Measurements from ENCODE around the gene TERB1.

The TERB1 gene

DNA sequence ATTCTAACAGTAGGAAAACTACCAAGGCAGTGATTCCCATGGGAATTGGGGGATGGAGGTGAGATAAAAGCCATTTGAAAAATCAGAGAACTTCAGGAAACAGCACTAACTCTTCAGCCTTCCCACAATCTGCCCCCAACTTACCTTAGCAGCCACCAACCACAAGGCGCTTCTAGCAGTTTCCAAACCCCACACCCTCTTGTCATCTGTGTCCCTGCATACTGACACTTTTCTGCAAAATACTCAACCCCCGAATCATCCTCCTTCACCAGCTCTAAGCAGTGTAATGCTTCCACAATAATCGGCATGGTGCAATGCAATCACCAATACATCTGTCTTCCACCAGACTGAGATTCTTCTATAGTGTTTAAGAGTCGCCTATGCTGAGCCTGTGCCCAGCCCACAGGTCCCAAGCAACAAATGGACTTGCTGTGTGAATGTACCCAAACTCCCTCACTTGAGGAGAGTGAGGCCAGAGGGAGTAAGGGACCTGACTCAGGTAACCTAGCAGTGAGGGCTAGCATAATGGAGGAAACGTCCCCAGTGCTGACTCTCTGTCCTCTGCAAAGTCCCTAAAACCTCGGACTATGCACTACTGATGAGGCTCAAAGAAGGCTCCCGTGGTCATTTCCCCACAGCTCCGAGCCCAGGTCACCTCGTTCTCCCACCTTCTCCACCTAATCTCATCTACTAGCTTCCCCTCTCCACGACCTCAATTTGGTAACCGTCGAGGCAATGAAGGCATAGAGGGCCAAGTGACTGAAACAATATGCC is 50.9 kb downstream of the TERB1 start:
- no peak for DNase-seq (ENCODE audit: low read depth in 2 of 2)

GRCh38 chr16:66746682-66747081 is 54.7 kb downstream of the TERB1 start:
- no peak for DNase-seq (ENCODE audit: low read depth in 2 of 2)

DNA sequence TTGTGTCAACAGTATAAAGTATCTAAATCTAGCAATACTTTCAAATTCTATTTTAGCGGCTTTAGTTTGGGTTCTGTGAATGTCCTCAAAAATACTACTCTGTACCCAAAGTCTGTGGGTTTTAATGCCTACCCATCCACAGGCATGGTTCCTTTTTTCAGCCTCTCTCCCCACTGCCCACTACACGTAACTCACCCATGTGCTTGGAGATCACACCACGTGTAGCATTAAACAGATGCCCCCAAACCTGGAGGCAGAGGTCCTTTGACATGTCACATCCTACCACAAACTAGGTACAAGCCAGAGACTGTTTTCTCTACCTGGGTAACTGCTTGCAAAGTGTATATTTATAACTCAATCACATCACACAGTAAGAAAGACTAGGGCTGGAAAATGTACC is 55.3 kb downstream of the TERB1 start:
- no peak for DNase-seq (ENCODE audit: low read depth in 2 of 2)

DNA sequence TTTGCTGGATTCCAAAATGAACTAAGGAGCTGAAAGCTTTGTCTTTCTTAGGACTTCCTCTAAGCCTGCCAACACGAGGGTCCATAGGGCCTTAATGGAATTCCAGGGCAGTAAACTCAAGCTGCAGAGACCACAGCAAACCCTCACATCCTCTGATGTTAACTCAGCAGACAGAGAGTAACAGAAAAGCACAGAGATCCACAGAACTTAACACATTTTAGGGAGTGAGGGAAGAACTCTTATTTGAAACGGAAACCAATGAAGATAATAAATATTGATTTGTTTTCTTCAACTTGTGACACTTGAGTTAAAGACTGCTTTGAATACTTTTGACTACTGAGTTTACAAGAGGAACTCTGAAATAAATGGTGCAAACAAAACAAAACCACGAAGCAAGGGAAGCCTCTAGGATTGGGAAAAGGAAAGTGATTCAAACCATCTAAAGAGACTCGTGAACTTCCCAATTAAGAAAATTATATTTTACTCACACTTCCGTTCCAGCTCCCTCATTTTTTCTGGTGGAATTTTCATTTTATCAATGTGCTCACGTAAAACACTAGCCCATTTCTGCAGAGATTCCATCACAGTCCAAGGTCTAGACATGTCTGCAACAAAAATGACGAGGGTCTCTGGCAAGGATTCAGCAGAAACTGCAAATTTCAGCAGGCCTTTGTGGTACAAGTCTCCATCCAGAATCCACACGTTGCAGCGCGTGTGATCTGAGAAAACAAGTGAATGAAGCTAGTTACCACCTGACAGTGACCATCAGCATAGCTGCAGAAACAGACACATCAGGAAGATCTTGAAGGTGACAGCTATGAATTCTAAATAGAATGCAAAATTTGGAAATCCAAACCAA is 59.2 kb downstream of the TERB1 start:
- DNase-seq (ENCODE audit: low read depth in 2 of 2), result no peak

DNA sequence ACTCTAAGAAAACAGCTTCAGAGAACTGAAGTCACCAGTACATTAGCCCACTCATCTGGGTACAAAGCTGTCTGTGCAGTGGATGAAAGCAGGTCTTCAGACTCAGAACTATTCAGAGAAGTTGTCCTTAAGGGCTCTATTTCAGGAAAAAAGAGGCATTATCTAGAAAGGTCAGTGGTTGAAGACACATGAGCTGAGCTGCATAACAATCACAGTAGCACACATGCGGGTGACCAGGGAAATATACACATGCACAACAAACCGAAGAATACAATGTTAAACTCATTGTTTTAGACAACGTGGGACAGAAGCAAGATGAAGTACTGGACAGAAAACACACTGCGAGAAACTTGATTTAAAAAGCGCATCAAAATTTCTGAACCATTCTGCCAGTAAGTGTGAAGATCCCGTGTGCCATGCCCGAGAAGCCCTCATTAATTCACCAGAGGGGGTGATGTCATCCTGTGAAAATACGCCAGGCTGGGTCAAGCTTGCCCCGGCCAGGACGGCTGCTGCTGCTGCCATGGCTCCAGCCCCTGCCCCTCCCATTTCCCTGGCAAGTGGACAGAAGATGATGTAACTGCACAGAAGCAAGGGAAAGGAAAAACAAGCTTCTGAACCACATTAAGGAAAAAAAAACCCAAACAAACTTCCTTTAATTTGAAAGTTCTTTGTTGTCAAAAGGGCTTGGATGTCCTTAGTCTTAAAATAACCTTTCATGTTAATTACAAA is 60.0 kb downstream of the TERB1 start:
- no peak for DNase-seq (ENCODE audit: low read depth in 2 of 2)

DNA sequence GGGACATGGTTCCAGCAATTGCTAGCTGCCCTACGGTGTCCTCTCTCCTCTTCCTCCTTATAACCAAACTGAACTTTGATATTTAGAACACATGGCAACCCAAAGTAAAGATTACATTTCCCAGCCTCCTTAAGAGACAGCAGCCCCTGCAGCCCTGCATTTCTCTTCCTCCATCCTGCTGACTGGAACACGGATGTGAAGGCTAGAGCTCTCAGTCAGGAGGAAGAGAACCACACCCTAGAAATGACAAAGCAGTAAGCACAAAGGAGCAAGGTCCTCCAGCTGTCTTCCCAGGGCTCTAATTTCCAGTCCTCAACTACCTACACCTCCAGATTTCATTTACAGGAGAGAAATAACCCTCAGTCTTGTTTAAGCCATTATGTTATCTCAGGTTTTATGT is 60.9 kb downstream of the TERB1 start:
- no peak for DNase-seq (ENCODE audit: low read depth in 2 of 2)

DNA sequence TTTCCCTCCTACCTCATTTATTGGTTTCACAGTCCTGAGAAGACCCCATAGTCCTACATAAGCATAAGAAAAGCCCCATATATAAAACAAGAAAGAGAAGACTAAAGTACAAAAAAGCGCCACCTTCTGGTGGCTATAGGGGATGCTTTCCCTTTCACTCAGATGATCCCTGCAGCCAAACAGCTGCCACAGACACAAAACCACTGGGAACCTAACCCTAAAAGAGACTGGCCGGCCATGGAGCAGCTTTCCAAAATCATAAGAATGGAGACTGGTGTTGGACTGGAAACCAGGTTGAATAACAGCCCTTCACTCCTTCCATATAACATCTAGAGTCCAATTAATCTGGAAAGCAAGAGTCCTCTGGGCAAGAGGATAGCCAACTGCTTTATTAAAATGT is 61.4 kb downstream of the TERB1 start:
- no peak for DNase-seq (ENCODE audit: low read depth in 2 of 2)

DNA sequence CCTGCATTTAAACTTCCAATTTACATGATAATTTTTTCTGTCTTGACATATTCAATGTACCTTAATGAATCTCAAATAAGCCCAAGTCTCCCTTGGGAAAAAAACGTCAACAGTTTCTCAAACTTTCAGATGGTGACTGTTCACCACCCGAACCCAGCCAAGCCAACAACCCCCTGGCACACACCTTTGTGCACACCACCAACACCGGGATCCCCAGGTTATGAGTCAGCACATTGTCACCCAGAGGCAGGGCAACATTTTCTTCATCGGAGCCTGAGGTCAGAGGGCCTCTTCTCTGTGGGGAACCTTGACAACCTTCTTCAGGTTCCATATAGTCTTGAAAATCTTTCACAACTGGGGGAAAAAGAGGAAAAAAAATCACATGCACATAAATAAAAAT is 65.5 kb downstream of the TERB1 start:
- no peak for DNase-seq (ENCODE audit: low read depth in 2 of 2)

GRCh38 chr16:66731101-66731500 is 70.3 kb downstream of the TERB1 start:
- no peak for DNase-seq (ENCODE audit: low read depth in 2 of 2)

- no peak for DNase-seq (ENCODE audit: low read depth in 2 of 2)
These were observed 72.6 kb downstream of the TERB1 start for GRCh38 chr16:66728804-66729203.

GRCh38 chr16:66728117-66728787 is 73.1 kb downstream of the TERB1 start:
- no peak for DNase-seq (ENCODE audit: low read depth in 2 of 2)

DNA sequence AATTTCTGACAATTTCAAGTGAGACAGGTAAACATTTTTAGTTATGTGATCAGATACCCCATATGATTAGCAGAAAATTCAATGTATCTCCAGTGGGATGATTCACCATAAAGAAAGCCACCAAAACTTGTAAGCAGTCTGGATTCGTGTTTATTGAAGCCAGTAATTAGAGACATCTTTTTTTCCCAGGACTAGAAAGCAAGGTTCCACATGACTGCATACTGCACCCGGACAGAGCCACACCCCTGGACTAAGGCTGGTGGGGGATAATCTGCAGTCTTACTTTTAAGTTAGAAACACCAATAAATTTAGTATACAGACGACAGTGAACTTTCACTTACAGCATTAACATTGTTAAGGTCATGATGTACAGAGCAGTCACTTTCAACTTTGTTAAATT is 80.6 kb downstream of the TERB1 start:
- DNase-seq (ENCODE audit: low read depth in 2 of 2), result no peak

DNA sequence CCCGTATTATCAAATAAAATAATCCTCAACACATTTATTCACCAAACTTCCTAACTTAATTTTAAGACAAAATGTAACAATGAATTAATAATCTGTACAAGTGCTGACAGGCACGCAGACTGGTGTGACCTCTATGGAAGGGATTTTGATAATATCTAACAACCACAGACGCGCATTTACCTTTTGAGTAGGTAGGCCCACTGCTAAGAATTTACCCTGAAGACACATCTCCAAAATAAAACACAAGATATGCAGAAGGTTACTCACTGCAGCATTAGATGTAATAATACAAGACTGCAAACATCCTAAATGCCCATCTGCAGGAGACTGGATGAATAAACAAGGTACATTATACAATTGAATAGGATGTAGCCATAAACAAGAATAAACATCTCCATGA is 82.1 kb downstream of the TERB1 start:
- no peak for DNase-seq (ENCODE audit: low read depth in 2 of 2)

GRCh38 chr16:66717776-66718175 is 83.6 kb downstream of the TERB1 start:
- DNase-seq (ENCODE audit: low read depth in 2 of 2), result no peak

DNA sequence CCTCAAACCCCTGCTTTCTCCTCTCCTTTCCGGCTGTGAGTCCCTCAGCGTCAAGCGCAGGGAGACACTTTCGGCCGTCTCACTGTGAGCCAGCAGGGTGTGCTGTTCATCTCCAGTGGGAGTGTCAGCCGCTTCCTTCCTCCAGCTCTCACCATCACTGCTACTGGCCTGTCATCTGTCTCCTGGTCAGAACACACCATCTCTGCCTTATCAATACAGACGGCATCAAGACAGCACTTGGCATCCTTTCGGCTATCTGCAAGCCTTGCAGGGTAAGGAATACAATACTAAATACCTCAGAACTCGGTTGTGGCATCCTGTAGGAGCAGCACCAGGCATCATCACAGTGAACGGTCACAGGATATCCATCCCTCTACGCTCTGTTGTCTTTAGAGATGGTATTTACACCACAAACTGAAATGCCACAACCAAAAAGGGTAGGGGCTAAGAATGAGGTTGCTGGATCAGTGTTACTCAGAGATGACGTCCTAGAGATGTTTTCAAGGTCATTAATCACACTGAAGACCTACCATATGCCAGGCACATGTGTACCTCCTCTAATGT is 84.2 kb downstream of the TERB1 start:
- DNase-seq (ENCODE audit: low read depth in 2 of 2), result no peak

GRCh38 chr16:66714654-66715307 is 86.6 kb downstream of the TERB1 start:
- no peak for DNase-seq (ENCODE audit: low read depth in 2 of 2)

DNA sequence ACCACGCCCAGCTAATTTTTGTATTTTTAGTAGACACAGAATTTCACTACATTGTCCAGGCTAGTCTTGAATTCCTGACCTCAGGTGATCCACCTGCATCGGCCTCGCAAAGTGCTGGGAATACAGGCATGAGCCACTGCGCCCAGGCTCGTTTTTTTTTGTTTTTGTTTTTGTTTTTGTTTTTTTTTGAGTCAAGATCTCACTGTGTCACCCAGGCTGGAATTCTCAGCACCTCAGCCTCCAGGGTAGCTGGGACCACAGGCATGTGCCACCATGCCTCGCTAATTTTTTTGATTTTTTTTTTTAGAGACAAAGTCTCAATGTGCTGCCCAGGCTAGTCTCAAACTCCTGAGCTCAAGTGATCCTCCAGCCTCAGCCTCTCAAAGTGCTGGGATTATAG is 87.3 kb downstream of the TERB1 start:
- DNase-seq (ENCODE audit: low read depth in 2 of 2), result no peak

DNA sequence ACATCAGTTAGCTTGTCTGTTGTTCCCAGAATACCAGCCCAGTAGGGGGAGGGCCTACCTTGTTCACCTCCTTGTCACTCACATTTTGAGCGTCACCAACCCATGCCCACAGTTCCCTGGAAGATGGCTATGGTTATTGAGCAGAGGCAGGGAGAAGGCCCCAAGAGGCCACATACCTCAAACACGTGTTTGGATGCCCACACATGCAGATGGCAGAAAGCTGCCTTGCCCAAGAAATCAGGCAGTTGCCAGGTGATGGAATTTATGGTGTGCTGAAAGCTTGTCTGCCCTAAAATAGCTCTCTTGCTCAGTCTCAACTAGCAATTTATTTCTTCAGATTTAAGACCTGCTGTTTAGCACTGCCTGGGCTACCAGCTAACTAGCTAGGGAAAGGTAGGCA is 88.3 kb downstream of the TERB1 start:
- no peak for DNase-seq (ENCODE audit: low read depth in 2 of 2)

GRCh38 chr16:66712512-66712911 is 88.9 kb downstream of the TERB1 start:
- DNase-seq (ENCODE audit: low read depth in 2 of 2), result no peak

- DNase-seq (ENCODE audit: low read depth in 2 of 2), result no peak
These were observed 89.8 kb downstream of the TERB1 start for GRCh38 chr16:66711581-66711980.

DNA sequence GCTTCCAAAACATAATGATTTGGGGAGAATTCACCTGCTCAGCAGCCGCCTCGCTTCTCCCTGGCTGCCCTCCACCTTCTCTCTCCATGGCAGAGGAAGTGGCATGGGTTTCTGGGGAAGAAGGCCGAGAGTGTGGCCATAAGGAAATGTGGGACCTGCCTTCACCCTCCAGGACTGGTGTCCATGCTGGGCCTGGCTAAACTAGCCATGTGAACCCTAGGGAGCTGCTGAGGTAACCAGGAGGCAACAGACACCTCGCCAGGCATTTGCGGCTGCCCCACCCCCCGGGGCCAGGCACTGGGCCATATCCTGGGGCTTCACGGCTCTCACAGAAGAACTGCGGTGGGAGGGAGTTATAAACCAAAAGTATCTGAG is 94.9 kb downstream of the TERB1 start:
- DNase-seq (ENCODE audit: low read depth in 2 of 2), result no peak
